ENCODE data around the gene ZNF322.
"Not testable (repeated sequence)": the region's sequence is repeated elsewhere in the genome, so short reads cannot be mapped to it uniquely, and the experiment has no call there.

DNA sequence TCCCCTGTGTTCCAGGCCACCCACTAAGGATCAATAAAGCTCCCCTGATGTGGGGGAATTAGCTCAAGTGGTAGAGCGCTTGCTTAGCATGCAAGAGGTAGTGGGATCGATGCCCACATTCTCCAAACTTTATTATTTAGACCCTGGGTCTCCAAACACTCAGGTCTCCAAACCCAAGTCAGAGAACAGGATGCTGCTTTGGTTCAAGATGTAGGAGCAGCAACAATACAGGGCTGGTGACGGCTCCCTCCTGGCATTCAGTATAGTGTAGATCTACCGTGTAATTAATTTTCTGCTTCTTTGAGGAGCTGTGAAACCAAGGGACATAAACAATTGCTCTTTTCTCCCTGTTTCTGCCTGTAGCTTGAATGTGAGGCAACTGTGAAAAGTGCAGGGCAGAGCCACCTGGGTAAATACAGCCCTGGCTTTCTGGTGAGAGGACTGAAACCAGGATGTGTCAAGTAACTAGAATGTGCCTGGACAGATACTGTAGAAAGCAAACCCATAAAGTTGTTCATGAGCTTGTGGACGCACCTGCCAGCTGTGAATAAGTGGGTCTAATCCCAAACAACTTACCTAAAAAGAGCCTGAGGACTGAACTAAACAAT, 23.0 kb upstream of the ZNF322 start:
- TF ChIP-seq, protein P1, sequence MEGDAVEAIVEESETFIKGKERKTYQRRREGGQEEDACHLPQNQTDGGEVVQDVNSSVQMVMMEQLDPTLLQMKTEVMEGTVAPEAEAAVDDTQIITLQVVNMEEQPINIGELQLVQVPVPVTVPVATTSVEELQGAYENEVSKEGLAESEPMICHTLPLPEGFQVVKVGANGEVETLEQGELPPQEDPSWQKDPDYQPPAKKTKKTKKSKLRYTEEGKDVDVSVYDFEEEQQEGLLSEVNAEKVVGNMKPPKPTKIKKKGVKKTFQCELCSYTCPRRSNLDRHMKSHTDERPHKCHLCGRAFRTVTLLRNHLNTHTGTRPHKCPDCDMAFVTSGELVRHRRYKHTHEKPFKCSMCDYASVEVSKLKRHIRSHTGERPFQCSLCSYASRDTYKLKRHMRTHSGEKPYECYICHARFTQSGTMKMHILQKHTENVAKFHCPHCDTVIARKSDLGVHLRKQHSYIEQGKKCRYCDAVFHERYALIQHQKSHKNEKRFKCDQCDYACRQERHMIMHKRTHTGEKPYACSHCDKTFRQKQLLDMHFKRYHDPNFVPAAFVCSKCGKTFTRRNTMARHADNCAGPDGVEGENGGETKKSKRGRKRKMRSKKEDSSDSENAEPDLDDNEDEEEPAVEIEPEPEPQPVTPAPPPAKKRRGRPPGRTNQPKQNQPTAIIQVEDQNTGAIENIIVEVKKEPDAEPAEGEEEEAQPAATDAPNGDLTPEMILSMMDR (conservative IDR thresholded peaks at IDR 0.05 in 1 of 2, IDR thresholded peaks at IDR 0.05 in 1 of 2; ENCODE audit: extremely low read depth in 1 of 2, insufficient read depth in 1 of 2, low read depth in 1 of 2, low read length in 2 of 2): not testable (repeated sequence)
- not testable (repeated sequence) for TF ChIP-seq EZH2 (IDR thresholded peaks at IDR 0.05; ENCODE audit: borderline replicate concordance, low read length)

Data from mammary epithelial cell (primary cell).